WTC11 (cell line): Measurements from ENCODE around the gene MPC1.

Source experiments
- CTCF ChIP-seq: fragments of 200-600 bp; IDR thresholded peaks from 2 replicates; pipeline ENCODE4 v1.8.0; 2022; ENCODE audit warnings: antibody characterized with exemption
- E2F4 ChIP-seq: sonication (generic); formaldehyde crosslinking; IDR thresholded peaks from 2 replicates; pipeline ENCODE4 v1.8.1; 2022; ENCODE audit warnings: low read depth, mild to moderate bottlenecking, moderate library complexity, missing genetic modification reagents, borderline replicate concordance
- FOXP1 ChIP-seq: sonication (generic); formaldehyde crosslinking; IDR thresholded peaks from 2 replicates; pipeline ENCODE4 v1.8.0; 2022; ENCODE audit warnings: missing genetic modification reagents, mild to moderate bottlenecking, moderate library complexity, borderline replicate concordance
- MYBL2 ChIP-seq: sonication (generic); formaldehyde crosslinking; IDR thresholded peaks from 2 replicates; pipeline ENCODE4 v1.8.1; 2023; ENCODE audit warnings: mild to moderate bottlenecking, moderate library complexity, missing genetic modification reagents
- NR2C2 ChIP-seq: sonication (generic); formaldehyde crosslinking; IDR thresholded peaks from 2 replicates; pipeline ENCODE4 v1.8.0; 2022; ENCODE audit warnings: mild to moderate bottlenecking, missing genetic modification reagents
- NR3C1 ChIP-seq: sonication (generic); formaldehyde crosslinking; conservative IDR thresholded peaks from 2 replicates; pipeline ENCODE4 v1.8.1; 2023; ENCODE audit warnings: low read depth, mild to moderate bottlenecking, missing genetic modification reagents
- SMAD3 ChIP-seq: sonication (generic); formaldehyde crosslinking; IDR thresholded peaks from 2 replicates; pipeline ENCODE4 v1.8.0; 2022; ENCODE audit warnings: missing genetic modification reagents, mild to moderate bottlenecking, borderline replicate concordance
- SOX15 ChIP-seq: fragments of 250-450 bp; sonication (Bioruptor Pico); IDR thresholded peaks from 2 replicates; pipeline ENCODE4 v1.9.0; 2021; ENCODE audit warnings: mild to moderate bottlenecking
- TEAD4 ChIP-seq: sonication (generic); formaldehyde crosslinking; IDR thresholded peaks from 2 replicates; pipeline ENCODE4 v1.8.0; 2022; ENCODE audit warnings: mild to moderate bottlenecking, missing genetic modification reagents
- ZNF232 ChIP-seq: sonication (generic); formaldehyde crosslinking; IDR thresholded peaks from 2 replicates; pipeline ENCODE4 v1.8.0; 2022; ENCODE audit warnings: mild to moderate bottlenecking, missing genetic modification reagents
- ZNF423 ChIP-seq: fragments of 250-450 bp; sonication (Bioruptor Pico); IDR thresholded peaks from 2 replicates; pipeline ENCODE4 v2.1.2; 2022; ENCODE audit warnings: mild to moderate bottlenecking, moderate library complexity
- ZSCAN18 ChIP-seq: fragments of 250-450 bp; sonication (Bioruptor Pico); IDR thresholded peaks from 2 replicates; pipeline ENCODE4 v2.1.2; 2022; ENCODE audit warnings: mild to moderate bottlenecking, moderate library complexity
- TF ChIP-seq, protein P1 (sequence below): sonication (generic); formaldehyde crosslinking; conservative IDR thresholded peaks from 2 replicates; pipeline ENCODE4 v1.8.1; 2023; ENCODE audit warnings: mild to moderate bottlenecking, low read depth, missing genetic modification reagents, moderate library complexity

- no peak for TF ChIP-seq FOXP1 (CRISPR knock-in tag)
- TF ChIP-seq CTCF, result no peak
- no peak for TF ChIP-seq SOX15 (CRISPR knock-in tag)
- no peak for TF ChIP-seq E2F4 (CRISPR knock-in tag)
- TF ChIP-seq, protein P1, sequence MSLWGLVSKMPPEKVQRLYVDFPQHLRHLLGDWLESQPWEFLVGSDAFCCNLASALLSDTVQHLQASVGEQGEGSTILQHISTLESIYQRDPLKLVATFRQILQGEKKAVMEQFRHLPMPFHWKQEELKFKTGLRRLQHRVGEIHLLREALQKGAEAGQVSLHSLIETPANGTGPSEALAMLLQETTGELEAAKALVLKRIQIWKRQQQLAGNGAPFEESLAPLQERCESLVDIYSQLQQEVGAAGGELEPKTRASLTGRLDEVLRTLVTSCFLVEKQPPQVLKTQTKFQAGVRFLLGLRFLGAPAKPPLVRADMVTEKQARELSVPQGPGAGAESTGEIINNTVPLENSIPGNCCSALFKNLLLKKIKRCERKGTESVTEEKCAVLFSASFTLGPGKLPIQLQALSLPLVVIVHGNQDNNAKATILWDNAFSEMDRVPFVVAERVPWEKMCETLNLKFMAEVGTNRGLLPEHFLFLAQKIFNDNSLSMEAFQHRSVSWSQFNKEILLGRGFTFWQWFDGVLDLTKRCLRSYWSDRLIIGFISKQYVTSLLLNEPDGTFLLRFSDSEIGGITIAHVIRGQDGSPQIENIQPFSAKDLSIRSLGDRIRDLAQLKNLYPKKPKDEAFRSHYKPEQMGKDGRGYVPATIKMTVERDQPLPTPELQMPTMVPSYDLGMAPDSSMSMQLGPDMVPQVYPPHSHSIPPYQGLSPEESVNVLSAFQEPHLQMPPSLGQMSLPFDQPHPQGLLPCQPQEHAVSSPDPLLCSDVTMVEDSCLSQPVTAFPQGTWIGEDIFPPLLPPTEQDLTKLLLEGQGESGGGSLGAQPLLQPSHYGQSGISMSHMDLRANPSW (CRISPR knock-in tag), result no peak
- TF ChIP-seq ZNF423, result no peak
- TF ChIP-seq MYBL2 (CRISPR knock-in tag), result no peak
- TF ChIP-seq NR3C1 (CRISPR knock-in tag), result no peak
- no peak for TF ChIP-seq ZSCAN18
- TF ChIP-seq TEAD4, result no peak
- TF ChIP-seq NR2C2, result no peak
- no peak for TF ChIP-seq SMAD3 (CRISPR knock-in tag)
- TF ChIP-seq ZNF232 (CRISPR knock-in tag), result no peak
These were observed 35.8 kb downstream of the MPC1 start for GRCh38 chr6:166346965-166347364.
